Nucleus accumbens (tissue), 56 donors: ENCODE data around the gene STARD5.
A peak's percentile ranks its signal among the peaks of the same experiment; 100 is the strongest.
"Not testable (repeated sequence)": the region's sequence is repeated elsewhere in the genome, so short reads cannot be mapped to it uniquely, and the experiment has no call there.

Experiments used
- DNase-seq, 56 donors: peaks; one replicate each; lab custom pipeline; 2025; lab: John Stamatoyannopoulos, UW

The STARD5 gene

DNA sequence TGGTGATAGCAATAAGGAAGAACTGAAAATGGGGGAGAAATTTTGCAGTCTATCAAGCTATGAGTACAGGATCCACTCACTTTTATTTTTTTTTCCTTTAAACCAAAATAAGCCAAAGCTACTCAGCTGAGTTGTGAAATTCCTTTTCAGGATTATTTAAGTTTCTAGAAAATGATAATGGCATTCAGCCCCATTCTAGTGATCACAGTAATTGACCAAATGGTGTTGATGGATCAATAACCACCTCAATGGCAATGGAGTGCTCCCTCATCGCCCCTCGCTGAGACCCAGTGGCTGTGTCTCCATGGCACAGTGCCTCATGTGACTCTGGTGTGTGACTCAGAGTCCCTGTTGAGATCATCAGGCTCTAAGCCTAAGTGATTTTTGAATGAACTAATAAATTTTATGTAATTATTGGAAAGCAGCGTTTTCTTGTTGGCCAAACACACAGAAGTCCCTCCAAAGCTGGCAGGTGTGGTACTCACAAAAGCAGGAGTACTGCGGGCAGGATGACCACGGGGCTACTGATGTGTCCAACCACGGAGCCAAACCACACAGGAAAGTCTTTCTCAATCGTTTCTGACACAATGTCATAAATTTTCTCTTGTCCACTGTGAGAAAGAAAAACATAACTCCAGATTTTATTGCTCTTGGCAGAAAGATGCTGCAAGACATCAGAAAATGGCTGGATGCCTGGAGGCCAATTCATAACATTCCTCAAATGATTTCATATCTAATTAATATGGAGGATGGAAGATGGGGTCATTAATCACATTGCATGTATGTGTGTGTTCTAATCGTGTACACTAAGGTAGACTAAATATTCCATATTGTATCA lies 14.4 kb upstream of the STARD5 start:
- peak in 9 of 56 donors; percentile 3 to 40 (median 12) for DNase-seq

GRCh38 chr15:81337713-81338157 lies 13.8 kb upstream of the STARD5 start:
- no peak for DNase-seq

DNA sequence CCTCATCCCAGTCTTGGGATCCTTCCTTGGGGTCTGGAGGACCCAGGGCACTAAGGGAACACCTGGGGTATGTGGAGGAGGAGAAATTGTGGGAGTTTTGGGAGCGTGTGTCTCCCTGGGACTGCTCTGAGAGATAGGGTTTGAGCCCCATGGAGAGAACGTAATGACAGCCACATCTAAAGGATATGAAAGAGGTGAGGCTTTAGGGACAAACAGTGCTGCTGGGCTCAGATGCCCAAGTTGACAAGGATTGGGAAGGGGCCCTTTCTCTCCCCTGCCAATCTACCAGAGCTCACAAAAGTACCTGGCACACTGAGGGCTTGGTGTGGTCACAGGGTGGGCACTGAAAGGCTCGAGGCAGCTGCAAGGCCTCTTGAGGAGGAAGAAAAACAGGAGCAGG lies 13.3 kb upstream of the STARD5 start:
- DNase-seq = no peak

DNA sequence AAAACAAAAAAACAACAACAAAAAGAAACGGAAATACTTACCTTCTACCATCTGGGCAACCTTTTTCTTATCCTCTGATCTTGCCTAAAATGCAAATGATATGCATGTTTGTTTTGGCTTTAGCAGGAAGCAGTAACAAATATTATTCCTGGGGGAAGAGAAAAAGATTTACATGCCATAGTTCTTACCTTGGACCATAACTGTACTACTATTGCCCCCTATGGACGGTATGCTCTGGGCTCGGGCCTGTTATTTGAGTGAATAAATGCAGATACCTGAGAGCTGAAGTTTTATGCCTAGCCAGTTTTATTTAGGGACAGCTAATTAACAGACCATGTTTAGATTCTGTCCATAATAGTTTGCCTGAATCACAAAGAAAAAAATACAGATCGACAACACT lies 12.6 kb upstream of the STARD5 start:
- DNase-seq = no peak

DNA sequence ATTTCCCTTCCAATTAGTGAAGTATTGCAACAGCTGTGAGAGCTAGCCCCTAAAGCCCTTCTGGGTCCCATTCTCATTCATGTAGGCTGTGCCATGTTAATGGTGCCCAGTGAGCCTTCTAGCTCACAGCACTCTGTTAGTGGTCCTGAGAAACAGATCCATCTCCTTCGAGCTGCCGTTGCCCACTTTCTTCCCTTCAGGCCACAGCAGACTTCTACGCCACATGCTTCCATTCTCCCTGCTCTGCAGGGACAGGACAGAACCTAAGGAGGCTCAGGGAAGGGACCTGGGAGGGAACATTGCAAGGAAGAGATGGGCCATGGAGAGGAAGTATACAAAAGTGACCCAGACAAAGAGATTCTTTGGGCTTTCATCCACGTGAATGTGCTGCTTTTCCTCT lies 11.7 kb upstream of the STARD5 start:
- DNase-seq = no peak

DNA sequence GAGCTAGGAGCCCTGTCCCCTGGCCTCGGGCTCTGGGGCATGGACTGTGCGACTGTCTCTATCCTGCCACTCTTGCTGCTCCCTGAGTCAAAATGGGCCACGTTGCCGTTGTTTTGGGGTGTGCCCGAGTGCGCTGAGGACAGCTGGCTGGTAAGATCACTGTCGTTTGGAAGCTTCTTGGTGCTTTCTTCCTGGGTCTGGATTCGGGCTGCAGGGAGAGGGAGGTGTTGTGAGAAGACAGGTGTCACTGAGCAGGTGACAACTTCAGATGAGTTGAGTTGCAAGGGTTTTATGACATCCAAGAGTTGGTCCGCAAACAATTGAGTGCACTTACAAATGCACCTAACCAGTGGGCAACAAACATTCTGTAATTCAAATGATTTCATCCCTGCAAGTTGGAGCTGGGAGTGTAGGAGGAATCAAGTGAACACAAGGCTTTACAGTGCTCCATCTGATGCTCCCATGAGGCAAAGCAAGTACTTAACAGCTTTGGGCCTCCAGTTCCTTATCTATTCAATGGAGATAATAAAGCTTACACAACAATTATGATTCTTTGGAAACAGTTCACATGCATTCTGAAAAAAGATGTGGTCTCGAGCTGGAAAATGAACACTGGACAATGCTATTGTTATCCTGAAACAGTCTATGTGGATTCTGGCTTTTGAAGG lies 11.0 kb upstream of the STARD5 start:
- DNase-seq = no peak

- DNase-seq = no peak
Observed at GRCh38 chr15:81333363-81333762, 9.4 kb upstream of the STARD5 start.

DNA sequence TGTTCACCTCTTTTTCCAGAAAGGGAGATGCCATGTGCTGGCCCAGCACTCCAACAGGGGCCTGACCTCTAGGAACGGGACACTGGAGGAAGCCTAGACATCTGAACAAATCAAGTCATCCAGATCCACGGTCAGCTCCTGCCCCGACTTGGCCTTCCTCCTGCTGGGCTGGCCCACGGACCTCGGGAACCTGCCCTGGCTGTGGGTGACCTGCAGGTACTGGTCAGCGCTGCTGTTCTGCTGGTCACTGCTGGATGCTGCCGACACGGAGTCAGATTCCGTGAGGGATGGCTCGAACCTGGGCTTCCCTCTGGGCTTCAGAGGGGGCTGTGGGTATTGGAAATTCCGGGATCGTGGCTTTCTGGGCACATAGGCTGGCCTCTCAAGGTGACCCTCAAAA lies 8.4 kb upstream of the STARD5 start:
- DNase-seq = no peak

DNA sequence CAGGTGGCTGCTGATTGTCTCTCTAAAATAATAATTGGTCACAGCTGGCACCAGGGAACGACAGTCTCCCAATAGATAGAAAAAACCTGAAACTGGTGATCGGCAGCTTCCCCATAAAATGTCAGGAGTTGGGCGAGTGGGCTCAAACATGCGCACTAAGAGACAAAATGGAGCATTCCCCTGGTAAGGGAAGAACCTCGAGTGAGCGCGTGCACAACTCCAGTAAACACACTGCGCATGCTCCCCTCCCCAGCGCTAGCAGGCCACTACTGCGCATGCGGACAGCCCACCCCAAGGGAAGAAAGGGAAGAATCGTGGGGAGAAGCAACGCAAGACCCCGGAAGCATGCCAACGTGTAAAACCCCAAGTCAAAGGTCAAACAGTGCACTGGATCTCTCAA lies 7.7 kb upstream of the STARD5 start:
- no peak for DNase-seq

GRCh38 chr15:81331141-81331540 lies 7.2 kb upstream of the STARD5 start:
- DNase-seq = not testable (repeated sequence)

DNA sequence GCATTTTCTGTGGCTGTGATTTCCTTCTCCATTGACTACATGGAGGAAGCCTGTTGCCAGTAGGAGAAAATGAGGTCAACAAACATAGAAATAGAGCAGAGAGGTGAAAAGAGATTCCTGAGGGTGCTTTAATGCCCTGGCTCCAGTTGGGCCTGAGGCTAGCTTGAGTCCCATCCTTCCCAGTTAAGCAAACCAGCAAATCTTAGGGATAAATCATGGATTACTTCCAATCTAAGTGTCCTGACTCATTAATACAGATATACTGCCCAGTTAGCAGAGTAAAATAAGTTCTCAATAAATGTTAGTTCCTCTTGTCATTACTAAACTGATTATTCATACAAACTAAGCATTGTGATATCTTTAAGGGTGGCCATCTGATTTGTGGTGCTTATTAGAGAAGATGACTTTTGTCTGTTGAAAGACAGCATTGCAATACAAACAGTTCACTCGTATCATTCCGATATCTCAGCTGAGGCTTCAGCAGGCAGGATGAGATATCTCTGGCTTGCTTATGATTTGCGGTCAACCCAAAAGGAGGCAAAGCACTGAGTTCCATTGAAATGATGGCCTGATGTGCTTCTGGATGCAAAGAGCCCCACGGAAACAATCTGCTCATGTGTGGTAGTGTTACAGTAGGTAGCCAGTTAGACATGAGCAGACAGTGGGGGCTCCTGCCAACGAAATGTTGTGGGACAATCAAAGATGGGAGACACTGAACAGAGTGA lies 6.6 kb upstream of the STARD5 start:
- no peak for DNase-seq

DNA sequence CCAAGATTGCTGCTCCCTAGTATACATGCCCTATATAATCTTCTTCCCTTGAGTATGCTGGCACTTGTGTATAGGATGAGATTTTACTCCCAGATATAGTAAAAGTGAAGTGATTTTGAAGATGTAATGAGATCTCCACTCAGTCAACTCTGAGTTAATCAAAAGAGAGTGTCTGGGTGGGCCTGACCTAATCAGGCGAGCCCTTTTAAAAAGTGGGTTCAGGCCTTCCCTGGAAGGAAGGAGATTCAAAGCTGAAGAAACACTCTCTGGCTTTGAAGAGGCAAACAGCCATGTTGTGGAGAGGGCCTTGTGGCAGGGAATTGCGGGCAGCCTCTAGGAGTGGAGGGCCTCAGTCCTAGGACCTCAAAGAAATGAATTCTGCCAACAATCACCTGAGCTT lies 5.5 kb upstream of the STARD5 start:
- DNase-seq = no peak

DNA sequence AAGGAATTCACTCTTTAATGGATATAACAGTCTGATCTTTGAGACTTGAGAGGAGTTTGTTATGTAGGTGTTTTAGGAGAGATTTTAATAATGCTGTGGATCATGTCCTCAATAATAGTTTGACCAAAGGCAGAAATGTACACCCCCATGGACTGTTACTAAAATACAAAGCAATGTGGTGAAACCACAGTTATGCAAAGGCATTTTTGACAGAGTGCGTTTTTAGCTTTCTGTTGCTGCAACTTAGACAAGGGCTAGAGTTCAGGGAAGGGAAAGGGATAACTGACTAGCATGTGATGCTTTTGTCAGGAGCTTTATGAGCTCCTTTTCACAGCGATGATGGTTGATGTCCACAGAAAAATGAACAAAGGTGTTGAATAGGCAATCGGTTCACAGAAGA lies 3.6 kb upstream of the STARD5 start:
- no peak for DNase-seq

DNA sequence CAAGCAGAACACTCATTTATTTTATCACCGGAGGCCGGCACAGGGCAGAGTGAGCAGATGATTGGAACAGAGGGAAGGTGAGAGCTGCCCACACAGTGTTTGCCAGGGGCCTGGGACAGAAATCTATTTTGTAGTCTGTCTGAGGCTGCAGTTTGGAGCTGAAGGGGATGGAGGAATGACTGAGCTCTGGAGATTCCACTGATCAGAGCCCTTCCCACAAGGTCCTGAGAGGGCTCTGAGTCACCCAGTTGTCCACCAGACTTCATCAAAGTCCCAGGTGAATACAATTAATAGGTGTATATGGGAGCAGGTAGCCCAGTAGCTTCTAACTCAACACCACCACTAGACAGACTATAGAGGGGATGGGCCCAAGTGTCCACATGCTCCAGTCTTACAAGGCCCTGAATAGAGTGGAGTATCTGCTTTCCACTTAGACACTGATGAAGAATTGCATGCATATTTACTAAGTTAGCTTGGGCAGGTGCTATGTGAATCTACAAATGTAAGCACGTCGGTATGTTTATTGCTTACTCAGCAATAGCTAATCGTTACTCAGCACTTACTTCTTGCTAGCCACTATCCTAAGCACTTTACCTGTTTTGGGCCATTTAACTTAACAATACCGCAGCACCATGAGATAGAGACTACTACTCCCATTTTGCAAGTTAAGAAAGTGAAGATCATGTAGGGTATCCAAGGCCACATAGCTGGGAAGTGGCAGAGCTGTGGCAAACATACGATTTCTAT lies 2.7 kb upstream of the STARD5 start:
- no peak for DNase-seq

GRCh38 chr15:81323559-81323943 lies 390 bp downstream of the STARD5 start:
- no peak for DNase-seq

GRCh38 chr15:81322676-81323253 lies 1.2 kb downstream of the STARD5 start:
- no peak for DNase-seq

- DNase-seq = no peak
Observed at GRCh38 chr15:81321667-81322066, 2.3 kb downstream of the STARD5 start.

DNA sequence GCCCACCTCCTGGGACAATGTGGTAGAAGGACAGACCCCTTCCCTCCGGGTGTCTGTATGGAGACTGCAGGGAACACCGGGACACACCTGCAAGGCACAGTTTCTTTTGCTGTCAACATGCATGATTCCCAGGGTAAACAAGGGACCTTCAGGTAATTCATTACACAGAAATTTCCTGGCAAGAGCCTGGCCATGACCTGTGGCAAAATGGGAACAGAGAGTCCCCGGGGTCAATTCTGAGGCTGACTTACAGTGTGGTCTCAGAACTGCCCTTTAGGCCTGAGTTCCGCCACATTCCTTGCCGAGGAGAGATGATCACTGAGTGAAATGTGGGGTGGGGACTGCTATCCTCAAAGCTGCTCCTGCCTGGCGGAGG lies 6.3 kb downstream of the STARD5 start:
- no peak for DNase-seq

- no peak for DNase-seq
Observed at GRCh38 chr15:81316267-81316666, 7.7 kb downstream of the STARD5 start.

DNA sequence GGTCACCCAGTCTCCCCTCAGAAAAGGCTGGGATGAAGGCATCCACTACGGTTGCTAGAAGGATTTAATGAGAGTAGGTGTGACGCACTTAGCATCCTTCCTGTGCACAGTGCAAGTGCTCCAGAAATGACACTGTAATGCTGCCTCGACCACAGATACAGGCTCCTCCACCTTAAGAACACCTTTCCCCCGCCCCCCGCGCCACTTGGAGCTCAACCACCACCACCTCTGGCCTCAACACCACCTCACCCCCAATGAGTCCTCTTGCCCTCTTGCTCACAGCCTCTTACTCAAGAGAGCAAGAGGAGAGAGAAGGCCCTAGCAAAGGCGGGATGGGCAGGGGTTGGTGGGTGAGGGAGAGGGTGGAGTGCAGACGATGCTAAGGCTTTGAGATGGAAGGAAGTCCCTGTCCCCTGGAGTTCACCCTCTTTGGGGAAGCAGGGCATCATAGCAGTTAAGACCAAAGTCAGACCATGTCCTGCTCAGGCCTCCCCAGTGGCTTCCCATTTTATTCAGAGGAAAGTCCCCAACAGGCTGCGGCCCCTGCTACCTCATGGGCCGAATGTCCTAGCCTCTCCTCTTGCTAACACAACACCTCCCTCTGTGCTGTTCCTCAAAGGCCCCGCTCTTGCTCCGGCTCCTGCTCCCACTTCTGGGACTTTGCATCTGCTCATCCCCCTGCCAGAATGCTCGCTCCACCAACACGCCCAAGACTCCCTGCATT lies 8.3 kb downstream of the STARD5 start:
- no peak for DNase-seq
